Measurements from ENCODE around the gene CFAP45.
A peak's percentile ranks its signal among the peaks of the same experiment; 100 is the strongest.

CFAP45 gene

DNA sequence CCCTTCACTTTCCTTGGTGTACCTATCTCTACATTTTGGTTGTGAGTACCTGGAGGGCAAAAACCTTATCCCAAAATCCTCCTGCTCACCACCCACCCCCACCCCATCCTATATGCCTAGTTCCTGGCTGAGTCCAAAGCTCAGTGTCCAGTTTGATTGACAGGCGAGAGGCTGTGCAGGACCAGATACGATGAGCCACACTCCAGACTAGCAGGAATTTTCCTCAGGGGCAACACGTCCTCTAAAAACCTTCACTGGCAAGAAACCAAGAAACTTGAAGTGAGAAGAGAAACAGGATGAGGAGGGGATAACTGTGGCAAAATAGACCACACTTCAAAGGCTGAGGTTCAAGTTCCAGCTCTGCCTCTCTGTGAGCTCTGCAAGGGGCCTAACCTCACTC is 74.4 kb downstream of the CFAP45 start:
- DNase-seq (ENCODE audit: low spot score): no peak

DNA sequence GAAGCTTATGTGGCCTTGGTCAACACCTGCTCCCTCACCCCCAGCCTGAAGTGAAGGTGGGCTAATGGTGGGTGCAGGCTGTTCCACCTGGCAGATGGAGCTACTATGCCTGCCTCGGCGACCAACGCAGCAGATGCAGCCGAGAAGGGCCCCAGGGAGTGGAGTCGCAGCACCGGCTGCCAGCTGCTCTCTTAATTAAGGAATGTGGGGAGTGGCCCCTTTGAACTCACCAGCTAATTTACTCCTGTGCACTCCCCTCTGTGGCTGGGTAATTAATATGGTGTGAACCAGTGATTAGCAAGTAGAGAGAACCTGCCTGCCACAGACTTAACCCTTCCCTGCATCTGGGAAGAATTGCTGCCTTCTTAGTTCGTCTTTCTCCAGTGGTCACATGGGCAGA is 76.6 kb downstream of the CFAP45 start:
- DNase-seq (ENCODE audit: low spot score): peak; percentile 40
